GM19099 (cell line): ENCODE results near the gene LMBR1L.

ENCODE experiments used
- POLR2A ChIP-seq: IDR thresholded peaks from 3 replicates; pipeline ENCODE4 v1.6.1; 2011; ENCODE audit warnings: low read depth; ENCODE audit not compliant: insufficient read length; ENCODE audit errors: extremely low read depth

The LMBR1L gene, protein sequence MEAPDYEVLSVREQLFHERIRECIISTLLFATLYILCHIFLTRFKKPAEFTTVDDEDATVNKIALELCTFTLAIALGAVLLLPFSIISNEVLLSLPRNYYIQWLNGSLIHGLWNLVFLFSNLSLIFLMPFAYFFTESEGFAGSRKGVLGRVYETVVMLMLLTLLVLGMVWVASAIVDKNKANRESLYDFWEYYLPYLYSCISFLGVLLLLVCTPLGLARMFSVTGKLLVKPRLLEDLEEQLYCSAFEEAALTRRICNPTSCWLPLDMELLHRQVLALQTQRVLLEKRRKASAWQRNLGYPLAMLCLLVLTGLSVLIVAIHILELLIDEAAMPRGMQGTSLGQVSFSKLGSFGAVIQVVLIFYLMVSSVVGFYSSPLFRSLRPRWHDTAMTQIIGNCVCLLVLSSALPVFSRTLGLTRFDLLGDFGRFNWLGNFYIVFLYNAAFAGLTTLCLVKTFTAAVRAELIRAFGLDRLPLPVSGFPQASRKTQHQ

DNA sequence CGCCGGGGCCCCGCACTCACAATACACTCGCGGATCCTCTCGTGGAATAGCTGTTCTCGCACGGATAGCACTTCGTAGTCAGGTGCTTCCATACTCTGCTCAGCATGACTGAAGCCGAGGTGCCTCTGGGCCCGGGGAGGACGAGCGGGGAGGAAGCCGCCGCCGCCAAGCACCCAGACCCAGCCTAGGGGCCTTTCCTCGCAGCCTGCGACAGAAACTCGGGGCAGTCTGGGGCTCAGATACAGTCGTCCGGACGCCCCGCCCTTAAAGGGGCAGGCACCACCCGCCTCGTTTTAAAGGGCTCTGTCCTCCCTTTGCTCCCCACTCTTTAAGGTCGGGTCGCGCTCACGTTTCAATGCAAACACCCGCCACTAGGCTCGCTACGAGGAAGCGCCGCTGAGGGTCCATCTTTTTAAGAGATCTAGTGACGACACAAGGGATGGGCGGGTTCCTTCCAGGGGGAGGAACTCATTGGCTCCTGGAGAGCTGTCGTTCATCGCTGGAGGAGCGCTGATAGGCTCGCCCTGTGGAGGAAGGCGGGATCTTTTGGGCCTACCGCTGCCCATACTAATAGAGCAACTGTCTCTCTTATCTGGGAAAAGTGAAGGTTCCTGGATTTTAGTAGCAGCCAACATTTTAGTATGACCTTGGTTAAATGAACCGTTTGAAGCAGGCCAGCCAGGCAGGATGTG, at the start of gene LMBR1L:
TSS of gene LMBR1L (minus strand) at position 384 of the 692 bp plus-strand sequence. CDS start at position 92, 292 bp downstream.
- TF ChIP-seq POLR2A, result peak; percentile 66

GRCh38 chr12:49160399-49160798, 49.8 kb upstream of the LMBR1L start:
- TF ChIP-seq POLR2A, result peak; percentile 28

GRCh38 chr12:49154221-49154620, 43.6 kb upstream of the LMBR1L start:
- no peak for TF ChIP-seq POLR2A

GRCh38 chr12:49147384-49147783, 36.7 kb upstream of the LMBR1L start:
- no peak for TF ChIP-seq POLR2A

- no peak for TF ChIP-seq POLR2A
Measured at GRCh38 chr12:49146406-49146805, 35.8 kb upstream of the LMBR1L start.

DNA sequence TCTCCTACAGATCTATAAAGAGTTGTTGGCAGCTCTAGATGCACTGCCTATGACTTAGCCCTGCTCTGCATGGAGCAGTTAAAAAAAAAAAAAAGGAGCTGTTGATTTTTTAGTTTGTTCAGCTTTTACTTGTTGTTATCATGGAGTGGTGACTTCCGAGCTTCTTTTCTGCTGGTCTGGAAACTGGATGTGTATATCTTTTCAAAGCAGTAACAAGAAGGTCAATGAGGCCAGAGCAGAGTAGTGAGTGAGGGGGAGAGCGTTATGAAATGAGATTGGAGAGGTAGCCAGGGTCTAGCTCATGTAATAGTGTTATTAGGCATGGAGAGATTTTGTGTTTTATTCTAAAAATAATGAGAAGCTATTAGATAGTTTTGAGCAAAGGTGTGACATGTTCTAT, 33.7 kb upstream of the LMBR1L start:
- TF ChIP-seq POLR2A, result no peak

- TF ChIP-seq POLR2A, result no peak
Measured at GRCh38 chr12:49138999-49139398, 28.4 kb upstream of the LMBR1L start.

- no peak for TF ChIP-seq POLR2A
Measured at GRCh38 chr12:49138587-49138986, 27.9 kb upstream of the LMBR1L start.

GRCh38 chr12:49137476-49137875, 26.8 kb upstream of the LMBR1L start:
- no peak for TF ChIP-seq POLR2A

DNA sequence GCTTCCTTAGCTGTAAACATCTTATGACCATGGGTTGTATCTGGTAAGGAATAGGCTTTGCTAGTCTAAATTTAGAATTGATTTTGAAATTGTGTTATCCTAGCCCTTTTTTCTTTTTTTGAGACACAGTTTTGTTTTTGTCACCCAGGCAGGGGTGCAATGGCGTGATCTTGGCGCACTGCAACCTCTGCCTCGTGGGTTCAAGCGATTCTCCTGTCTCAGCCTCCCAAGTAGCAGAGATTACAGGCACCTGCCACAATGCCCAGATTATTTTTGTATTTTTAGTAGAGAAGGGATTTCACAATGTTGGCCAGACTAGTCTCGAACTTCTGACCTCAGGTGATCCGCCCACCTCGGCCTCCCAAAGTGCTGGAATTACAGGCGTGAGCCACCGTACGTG, 22.9 kb upstream of the LMBR1L start:
- TF ChIP-seq POLR2A, result no peak

GRCh38 chr12:49133014-49133413, 22.4 kb upstream of the LMBR1L start:
- no peak for TF ChIP-seq POLR2A

- TF ChIP-seq POLR2A, result no peak
Measured at GRCh38 chr12:49131894-49132461, 21.3 kb upstream of the LMBR1L start.

DNA sequence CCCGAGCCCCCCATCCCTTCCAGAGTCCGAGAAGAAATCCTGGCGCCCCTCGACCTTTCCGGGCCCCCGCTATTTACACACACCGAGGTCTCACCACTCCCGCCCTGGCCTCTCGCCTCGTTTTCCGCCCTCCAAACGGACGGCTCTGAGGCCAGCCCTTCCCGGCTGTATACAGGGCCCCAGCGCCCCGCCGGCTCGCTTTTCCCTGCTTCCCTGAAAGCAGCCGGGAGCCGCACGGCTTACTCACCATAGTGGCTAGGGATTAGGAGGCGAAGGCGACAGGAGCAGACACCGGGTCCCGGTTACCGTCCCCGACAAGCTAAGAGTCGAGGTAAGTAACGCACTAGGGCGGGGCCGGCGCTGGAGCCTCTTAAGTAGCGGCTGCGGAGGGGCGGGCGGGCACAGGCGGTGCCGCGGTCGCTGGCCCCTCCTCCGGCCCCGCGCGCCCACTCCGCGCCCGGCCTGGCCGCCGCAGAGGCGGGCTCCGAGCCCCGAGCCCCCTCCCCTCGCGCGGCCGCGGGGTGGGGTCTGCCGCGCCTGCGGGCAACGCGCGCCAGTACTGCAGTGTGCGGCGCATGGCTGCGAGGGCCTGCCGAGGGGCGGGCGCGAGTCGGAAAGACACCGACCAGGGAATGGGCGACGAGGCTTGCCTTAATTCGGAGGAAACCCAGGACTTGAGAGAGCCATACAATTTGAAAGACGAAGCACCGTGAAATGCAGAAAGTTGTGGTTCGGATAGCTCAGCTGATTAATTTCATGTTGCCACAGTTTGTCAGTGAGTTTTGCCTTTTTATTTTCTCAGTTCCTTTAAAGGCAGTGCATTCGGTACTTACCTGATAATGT, 20.6 kb upstream of the LMBR1L start, which contains the start of gene TUBA1B:
TSS of gene TUBA1B (minus strand) at position 345 of the 843 bp plus-strand sequence. CDS start at position 250, 95 bp downstream.
- peak; percentile 99 for TF ChIP-seq POLR2A
